NCI-H524 treated with DMSO at 0.1 percent for 48 hours (cell line): Measurements from ENCODE around the gene OR2T29.
"Not testable (repeated sequence)": the region's sequence is repeated elsewhere in the genome, so short reads cannot be mapped to it uniquely, and the experiment has no call there.

Experiments used
- DNase-seq: peaks from one replicate; lab custom pipeline; 2025; lab: John Stamatoyannopoulos, UW

The OR2T29 gene

GRCh38 chr1:248562672-248563071 lies at the start of gene OR2T29:
Gene OR2T29, minus strand, starts transcription at chr1:248562772. Its CDS starts 3,281 bp downstream, at chr1:248559491.
- DNase-seq: not testable (repeated sequence)

DNA sequence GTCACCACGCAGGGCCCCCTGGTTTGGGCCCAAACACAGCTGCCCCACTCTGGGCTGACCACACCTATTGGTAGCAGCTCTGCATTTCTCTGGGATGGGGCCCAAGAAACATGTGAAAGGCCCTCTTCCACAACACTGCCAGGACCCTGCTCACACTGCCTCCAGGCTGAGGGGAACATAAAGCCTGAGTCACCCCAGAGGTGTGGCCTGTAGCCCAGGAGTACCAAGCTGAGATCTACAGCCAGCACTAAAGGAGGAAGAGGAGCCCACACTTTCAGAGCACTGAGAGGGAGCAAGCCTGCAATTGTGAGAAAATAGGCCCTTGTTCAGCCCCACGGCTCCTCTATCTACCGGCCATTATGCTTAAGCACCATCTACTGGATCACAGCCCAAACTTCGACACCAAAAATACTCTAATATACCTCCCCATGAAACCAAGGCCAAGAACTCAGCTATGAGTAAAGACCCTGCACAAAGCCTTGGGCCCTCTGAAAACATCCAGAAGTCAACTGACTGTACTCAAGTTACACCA lies 49.4 kb upstream of the OR2T29 start:
- DNase-seq: no peak

GRCh38 chr1:248610301-248610700 lies 47.7 kb upstream of the OR2T29 start:
- DNase-seq: no peak

GRCh38 chr1:248599396-248599795 lies 36.8 kb upstream of the OR2T29 start:
- DNase-seq: no peak

DNA sequence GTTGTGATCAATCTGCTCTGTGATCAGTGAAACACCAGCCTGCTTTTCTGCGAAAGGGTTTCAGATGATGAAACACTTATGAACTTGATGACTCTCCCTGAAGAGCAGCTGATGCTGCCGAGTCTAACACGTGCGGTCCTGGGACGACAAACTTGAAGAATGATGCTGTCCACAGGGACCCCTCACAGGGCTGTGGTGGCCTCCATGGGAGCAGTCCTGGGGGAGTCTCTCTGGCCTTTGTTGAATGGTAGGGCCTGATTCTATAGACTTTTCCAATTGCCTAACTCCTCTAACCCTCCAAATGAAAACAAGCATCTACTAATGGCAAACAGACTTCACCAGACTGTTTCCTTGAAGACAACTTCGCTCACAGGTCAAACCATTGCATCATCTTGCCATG lies 35.0 kb upstream of the OR2T29 start, which contains the start of gene OR2T10:
Gene OR2T10, minus strand, starts transcription at position 112 of the 400 bp plus-strand sequence. CDS start 3,932 bp downstream, outside the sequence.
- DNase-seq: no peak

- no peak for DNase-seq
Observed at GRCh38 chr1:248596615-248597014, 34.0 kb upstream of the OR2T29 start.

GRCh38 chr1:248593226-248593625 lies 30.7 kb upstream of the OR2T29 start:
- no peak for DNase-seq

DNA sequence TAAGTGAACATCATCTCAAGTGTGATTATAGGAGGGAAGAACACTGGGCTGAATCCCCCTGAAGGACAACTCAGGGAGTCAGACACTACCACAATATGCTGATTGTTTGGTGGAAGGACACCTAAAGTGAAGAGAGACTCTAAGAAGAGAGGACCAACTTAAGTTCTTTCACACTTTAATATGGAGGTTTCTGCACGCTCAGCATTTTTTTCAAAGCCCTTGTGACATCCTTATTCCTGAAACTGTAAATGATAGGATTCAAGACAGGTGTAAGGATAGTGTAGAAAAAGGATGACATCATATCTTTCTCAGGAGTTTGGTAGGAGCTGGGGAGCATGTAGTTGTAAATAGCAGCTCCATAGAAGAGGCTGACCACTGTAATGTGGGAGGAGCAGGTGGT lies 30.1 kb upstream of the OR2T29 start:
- DNase-seq: no peak

- no peak for DNase-seq
Observed at GRCh38 chr1:248590055-248590454, 27.5 kb upstream of the OR2T29 start.

DNA sequence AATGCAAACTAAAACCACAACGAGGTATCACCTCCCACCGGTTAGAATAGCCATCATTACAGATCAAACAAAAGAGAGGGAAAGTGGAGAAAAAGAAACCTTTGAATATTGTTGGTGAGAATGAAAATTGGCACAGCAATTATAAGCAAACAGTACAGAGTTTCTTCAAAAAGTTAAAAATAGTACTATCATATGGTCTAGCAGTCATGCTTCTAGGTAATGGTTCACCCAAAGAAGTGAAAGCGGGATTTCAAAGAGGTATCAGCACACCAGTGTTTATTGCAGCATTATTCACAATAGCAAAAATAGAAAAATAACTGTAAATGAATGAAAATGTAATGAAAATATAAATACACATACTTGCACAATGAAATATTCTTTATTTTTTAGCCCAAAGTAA lies 26.8 kb upstream of the OR2T29 start:
- no peak for DNase-seq

GRCh38 chr1:248585266-248585665 lies 22.7 kb upstream of the OR2T29 start:
- no peak for DNase-seq

- no peak for DNase-seq
Observed at GRCh38 chr1:248576260-248576980, 13.8 kb upstream of the OR2T29 start.

GRCh38 chr1:248574657-248575056 lies 12.1 kb upstream of the OR2T29 start, which contains the start of gene OR2T34:
Gene OR2T34, minus strand, starts transcription at chr1:248574757. Its CDS starts 0 bp downstream, at chr1:248574757.
- not testable (repeated sequence) for DNase-seq

DNA sequence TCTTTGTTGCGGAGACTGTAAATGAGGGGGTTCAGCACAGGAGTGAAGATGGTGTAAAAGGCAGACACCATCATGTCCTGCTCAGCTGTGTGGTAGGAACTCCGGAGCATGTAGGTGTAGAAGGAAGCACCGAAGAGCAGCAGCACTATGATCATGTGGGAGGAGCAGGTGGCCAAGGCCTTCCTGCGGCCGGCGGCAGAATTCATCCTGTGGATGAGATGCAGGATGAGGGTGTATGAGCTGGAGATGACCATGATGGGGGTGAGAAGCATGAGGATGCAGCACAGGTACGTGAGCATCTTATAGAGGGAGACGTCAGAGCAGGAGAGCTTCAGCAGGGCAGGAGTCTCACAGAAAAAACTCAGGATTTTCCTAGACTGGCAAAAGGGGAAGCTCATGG lies 11.3 kb upstream of the OR2T29 start:
- DNase-seq: not testable (repeated sequence)

DNA sequence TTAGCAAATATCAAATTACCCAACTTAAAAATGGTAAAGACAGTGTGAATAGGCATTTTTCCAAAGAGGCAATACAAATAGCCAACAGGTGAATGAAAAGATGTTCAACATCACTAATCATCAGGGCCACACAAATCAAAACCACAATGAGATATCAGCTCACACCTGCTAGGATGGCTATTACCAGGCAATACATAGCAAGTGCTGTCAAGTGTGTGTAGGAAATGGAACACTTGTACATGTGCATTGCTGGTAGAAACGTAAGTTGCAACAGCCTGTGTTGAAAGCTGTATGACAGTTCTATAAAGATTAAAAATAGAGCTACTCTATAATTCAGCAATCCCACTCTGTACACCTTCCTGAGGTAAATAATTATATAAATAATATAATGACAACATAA lies 9.5 kb upstream of the OR2T29 start:
- not testable (repeated sequence) for DNase-seq

GRCh38 chr1:248570811-248571210 lies 8.2 kb upstream of the OR2T29 start:
- DNase-seq: not testable (repeated sequence)

DNA sequence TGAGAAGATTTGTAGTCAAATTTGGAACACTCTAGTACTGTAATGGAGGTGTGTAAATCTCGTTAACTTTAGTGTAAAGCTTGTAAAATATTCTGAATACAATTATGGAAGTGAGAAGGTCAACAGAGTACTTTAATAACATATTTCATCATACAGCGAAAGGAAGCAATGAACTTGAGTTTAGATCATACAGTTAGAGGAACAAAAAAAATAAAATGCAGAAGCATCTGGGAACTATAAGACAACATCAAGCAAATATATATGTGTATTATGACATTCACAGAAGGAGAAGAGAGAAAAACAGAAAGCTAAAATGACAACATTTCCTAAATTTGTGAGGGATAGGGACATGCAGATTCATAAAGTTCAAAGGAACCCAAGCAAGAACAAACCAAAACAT lies 6.5 kb upstream of the OR2T29 start:
- DNase-seq: not testable (repeated sequence)

GRCh38 chr1:248565530-248566373 lies 3.2 kb upstream of the OR2T29 start:
- DNase-seq: not testable (repeated sequence)

GRCh38 chr1:248551027-248551426 lies 11.5 kb downstream of the OR2T29 start:
- not testable (repeated sequence) for DNase-seq

- not testable (repeated sequence) for DNase-seq
Observed at GRCh38 chr1:248547383-248547782, 15.2 kb downstream of the OR2T29 start.

- not testable (repeated sequence) for DNase-seq
Observed at GRCh38 chr1:248537449-248537848, 25.1 kb downstream of the OR2T29 start.

- no peak for DNase-seq
Observed at GRCh38 chr1:248521856-248522255, 40.7 kb downstream of the OR2T29 start.

DNA sequence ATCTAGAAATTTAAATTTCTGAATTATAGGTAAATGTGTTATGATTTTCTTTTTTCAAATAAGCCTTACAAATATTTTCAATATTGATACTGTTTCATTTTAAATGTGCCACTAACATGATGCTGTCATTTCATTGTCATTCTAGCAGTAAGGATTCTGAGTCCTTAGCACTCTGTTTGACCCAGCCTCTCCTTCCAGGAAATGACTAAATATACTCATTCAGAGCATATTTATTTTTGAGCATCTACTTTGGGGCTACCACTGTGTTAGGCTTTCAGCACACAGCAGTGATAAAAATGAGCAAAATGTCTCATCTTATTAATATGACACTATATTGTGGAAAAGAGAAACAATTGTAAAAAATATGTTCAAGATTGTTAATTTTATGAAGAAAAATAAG lies 52.4 kb downstream of the OR2T29 start:
- not testable (repeated sequence) for DNase-seq
